GM21367 (cell line): ENCODE results near the gene PEX11G.
"Not testable (repeated sequence)": the region's sequence is repeated elsewhere in the genome, so short reads cannot be mapped to it uniquely, and the experiment has no call there.

Experiments used
- ATAC-seq: cut with Tn5 transposase; IDR thresholded peaks from one replicate; pipeline ENCODE4 v1.9.1; 2021; ENCODE audit not compliant: unreplicated experiment

The PEX11G gene

DNA sequence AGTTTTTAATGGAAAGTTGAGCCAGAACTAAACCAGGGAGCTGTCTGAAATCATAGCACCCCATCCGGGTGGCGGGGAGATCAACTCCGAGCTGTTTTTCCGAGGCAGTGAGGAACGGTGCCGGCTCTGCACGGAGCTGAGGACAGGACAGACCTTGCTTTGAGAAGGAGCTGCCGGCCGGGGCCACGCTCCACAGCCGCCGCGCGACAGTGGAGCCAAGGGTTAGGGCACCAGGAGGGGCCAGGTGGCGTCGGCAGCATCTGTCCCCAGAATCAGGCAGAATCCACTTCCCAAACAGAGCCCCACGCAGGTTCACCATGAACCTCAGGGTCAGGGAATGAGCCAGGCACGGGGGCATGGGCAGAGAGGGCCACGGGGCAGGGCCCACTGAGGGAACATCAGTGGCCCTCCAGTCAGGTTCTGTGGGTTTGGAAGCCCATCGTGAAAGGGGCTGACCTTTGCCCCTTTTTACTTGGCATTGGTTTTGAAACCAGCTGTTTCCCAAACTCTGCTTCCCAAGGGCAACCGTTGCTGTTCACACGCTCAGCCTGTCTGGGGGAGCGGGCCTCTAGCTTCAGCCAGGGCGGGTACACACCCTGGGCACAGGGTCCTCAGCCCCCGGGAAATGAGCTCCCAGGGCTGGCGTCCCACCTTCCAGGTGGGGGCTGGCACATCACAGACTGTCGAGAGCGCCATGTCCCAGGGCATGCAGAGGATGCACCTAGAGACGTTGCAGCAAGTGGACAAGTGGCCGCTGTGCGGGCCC lies 18.1 kb downstream of the PEX11G start:
- ATAC-seq, result no peak

DNA sequence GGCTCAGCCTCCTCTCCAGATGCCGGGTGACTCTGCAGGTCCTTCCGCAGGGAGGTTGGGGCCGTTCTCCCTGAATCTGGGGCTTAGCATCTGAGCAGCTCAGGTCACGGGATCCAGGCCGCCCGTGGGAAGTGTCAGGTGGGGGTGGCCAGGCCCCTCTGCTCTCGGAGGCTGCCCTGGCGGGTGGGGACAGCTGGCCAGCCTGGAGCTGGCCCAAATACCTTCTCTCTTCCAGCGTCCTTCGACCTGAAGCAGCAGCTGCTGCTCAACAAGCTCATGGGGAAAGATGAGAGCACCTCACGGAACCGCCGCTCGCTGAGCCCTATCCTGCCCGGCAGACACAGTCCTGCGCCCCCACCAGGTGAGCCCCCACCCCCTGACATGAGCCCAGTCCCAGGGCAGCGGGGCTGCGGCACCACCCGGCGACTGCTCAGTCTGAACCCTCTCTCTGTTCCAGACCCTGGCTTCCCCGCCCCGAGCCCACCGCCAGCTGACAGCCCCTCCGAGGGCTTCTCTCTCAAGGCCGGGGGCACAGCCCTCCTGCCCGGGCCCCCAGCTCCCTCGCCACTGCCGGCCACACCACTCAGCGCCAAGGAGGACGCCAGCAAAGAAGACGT lies 19.1 kb downstream of the PEX11G start:
- no peak for ATAC-seq

DNA sequence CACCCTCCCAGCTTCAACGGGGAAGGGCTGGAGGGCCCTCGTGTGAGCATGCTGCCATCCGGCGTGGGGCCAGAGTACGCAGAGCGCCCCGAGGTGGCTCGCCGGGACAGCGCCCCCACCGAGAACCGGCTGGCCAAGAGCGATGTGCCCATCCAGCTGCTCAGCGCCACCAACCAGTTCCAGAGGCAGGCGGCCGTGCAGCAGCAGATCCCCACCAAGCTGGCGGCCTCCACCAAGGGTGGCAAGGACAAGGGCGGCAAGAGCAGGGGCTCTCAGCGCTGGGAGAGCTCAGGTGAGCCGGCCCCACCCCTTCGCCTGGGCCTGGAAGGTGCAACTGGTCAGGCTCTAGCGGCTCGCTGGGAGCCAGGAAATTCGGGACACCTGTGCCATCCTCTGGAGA lies 20.0 kb downstream of the PEX11G start:
- ATAC-seq, result no peak

DNA sequence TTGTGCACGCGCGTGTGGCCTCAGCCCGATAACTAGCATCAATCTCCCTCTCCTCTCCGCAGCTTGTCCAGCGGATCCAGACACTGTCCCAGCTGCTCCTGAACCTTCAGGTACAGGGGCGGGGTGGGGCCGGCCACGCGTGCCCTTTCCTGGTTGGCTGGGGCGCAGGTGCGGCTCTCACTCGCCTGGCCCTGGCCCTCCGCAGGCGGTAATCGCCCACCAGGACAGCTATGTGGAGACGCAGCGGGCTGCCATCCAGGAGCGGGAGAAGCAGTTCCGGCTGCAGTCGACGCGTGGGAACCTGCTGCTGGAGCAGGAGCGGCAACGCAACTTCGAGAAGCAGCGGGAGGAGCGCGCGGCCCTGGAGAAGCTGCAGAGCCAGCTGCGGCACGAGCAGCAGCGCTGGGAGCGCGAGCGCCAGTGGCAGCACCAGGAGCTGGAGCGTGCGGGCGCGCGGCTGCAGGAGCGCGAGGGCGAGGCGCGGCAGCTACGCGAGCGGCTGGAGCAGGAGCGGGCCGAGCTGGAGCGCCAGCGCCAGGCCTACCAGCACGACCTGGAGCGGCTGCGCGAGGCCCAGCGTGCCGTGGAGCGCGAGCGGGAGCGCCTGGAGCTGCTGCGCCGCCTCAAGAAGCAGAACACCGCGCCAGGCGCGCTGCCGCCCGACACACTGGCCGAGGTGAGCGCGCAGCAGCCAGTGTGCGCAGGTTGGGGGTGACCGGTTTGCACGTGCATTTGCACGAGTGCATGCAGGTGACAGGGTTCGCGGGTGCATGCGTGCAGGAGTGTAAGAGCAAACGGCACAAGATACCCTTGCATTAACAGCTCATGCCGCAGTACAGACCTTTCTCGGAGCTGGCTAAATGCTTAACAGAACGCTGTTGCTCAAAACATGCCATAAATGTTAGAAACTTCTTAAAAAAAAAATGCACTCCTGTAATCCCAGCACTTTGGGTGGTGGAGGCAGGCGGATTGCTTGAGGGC lies 21.5 kb downstream of the PEX11G start:
- ATAC-seq, result no peak

DNA sequence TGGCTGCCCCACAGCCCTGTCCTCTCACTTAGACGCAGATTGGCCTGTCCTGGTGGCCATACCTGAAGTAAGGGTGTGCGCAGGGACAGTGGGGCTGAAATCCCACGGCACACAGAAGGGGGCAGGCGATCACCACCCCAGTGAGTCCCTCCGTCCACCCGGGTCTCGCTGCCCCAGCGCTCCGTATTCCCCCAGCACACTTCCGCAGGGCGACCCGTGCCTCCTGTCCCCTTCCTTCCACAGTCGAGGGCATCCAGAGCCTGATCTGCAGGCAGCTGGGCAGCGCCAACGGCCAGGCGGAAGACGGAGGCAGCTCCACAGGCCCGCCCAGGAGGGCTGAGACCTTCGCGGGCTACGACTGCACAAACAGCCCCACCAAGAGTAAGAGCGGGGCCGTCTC lies 25.3 kb downstream of the PEX11G start:
- no peak for ATAC-seq

DNA sequence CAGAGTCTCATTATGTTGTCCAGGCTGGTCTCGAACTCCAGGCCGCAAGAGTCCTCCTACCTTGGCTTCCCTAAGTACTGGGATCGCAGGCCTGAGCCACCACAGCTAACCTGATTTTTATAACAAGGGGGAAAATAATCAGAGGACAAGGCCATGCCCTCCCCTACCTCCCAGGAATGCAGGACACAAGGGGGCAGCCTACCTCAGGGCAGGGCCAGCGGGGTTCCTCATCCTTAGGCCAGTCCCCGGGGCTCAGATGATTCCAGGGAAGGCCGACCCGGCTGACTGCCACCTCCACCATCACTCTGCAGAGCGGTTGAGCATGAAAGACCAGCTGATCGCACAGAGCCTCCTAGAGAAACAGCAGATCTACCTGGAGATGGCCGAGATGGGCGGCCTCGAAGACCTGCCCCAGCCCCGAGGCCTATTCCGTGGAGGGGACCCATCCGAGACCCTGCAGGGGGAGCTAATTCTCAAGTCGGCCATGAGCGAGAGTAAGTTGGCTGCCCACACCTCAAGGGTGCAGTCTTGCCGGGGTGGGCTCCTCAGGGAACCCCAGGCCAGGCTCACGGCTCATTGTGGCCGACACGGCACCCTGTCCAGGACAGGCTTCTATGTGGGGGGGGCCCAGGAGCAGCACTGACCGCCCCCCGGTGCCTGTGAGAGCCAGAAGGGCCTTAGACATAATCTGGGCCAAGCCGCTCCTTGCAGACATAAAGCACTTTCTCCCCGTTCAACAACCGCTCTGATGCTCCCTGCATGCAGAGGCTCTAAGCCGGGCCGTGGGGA lies 26.8 kb downstream of the PEX11G start:
- no peak for ATAC-seq

DNA sequence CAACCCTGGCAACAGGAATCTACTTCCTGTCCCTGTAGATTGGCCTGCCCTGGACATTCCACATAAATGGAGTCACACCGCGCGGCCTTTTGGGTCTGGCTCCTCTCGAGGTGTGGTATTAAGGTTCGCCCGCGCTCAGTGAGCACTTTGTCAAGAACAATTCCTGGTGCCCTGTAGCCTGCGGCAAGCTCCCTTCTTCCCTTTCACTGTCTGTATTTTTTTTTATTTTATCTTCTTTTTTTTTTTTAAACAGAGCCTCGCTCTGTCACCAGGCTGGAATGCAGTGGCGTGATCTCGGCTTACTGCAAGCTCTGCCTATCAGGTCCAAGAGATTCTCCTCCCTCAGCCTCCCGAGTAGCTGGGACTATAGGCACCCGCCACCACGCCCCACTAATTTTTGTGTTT lies 28.3 kb downstream of the PEX11G start:
- ATAC-seq, result no peak

DNA sequence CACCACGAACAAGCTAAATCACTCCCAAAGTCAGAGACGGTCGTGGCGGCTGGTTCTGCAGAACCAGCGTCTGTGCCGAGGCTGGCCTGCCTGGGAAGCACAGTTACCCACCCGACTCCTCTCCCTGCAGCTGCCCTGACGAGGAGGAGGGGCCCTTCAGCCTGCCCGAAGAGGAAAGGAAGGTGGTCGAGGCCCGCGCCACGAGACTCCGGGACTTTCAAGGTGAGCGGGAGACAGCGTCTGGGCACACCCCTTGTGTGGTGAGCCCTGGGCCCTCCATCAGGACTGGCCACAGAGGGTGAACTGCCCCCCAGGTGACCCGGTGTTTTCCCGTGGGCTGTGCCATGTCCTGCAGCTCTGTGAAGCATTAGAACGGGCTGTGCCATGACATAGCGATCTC lies 29.1 kb downstream of the PEX11G start:
- ATAC-seq, result no peak

DNA sequence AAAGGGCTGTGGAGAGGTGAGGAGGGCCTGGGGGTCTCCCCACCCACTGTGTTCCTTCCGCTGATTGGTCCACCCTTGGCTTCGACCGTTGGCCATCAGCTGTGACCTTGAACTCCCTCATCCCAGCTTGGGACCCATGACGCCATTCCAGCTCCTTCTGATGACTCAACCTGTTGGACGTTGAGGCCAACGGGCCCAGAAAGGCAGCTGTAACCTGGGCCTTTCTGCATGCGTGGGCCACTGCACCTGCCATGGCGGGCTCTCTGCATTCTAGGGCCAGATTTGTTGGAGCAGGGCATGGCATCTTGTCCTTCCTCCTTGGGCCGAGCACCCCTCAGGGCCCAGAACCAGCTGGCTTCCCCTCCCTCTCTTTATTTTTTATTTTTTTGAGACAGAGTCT lies 30.2 kb downstream of the PEX11G start:
- ATAC-seq, result no peak

DNA sequence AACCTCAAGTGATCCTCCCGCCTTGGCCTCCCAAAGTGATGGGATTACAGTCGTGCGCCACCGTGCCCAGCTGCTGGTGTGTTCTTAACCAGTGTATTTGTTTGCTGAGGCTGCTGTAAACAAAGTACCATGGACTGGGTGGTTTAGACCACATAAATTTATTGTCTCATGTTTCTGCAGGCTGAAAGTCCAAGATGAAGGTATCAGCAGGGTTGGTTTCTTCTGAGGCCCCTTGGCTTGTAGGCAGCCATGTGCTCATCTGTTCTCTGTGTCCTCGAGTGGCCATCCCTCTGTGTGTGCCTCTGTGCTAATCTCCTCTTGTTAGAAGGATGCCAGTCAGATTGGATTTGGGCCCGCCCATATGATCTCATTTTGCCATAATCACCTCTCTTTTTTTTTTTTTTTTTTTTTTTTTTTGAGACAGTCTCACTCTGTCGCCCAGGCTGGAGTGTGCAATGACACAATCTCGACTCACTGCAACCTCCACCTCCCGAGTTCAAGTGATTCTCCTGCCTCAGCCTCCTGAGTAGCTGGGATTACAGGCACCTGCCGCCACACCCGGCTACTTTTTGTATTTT lies 31.8 kb downstream of the PEX11G start:
- no peak for ATAC-seq

DNA sequence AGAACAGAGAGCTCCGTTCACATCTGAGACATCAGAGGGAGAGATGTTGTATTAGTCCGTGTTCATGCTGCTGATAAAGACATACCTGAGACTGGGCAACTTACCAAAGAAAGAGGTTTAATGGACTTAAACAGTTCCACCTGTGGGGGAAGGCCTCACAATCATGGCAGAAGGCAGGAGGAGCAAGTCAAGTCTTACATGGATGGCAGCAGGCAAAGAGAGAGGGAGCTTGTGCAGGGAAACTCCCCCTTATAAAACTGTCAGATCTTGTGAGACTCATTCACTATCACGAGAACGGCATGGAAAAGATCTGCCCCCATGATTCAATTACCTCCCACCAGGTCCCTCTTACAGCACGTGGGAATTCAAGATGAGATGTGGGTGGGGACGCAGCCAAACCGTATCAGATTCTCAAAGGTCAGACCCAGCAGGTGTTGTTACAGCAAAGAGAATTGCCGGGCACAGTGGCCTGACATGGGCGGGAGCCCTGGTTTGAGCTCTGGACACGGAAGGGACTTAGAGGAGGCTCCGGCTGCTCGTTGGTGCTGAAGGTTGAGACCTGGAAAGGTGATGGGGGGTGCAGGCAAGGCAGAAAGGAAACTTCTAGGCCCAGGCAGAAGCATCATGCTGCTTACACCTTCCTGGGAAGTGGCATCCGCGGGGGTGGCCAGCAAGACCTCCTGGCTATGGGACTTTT lies 33.1 kb downstream of the PEX11G start:
- no peak for ATAC-seq

DNA sequence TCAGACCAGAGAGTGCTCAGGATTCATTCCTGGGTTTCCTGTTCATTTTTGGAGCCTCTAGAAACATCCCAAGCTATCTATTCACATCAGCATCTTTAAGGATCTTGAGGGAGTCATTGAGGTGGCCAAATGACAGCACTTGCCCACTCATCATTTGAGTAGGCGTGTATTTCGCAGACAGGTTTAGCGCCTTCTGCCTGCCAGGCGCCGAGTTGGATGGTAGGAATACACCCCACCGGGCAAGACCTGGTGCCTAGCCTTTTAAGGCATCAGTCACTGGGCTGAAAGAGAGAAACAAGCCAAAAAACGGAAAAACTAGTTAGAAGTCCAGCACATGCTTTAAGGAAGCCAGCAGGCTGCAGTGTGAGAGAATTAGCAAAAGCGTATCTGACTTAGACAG lies 33.8 kb downstream of the PEX11G start:
- no peak for ATAC-seq

DNA sequence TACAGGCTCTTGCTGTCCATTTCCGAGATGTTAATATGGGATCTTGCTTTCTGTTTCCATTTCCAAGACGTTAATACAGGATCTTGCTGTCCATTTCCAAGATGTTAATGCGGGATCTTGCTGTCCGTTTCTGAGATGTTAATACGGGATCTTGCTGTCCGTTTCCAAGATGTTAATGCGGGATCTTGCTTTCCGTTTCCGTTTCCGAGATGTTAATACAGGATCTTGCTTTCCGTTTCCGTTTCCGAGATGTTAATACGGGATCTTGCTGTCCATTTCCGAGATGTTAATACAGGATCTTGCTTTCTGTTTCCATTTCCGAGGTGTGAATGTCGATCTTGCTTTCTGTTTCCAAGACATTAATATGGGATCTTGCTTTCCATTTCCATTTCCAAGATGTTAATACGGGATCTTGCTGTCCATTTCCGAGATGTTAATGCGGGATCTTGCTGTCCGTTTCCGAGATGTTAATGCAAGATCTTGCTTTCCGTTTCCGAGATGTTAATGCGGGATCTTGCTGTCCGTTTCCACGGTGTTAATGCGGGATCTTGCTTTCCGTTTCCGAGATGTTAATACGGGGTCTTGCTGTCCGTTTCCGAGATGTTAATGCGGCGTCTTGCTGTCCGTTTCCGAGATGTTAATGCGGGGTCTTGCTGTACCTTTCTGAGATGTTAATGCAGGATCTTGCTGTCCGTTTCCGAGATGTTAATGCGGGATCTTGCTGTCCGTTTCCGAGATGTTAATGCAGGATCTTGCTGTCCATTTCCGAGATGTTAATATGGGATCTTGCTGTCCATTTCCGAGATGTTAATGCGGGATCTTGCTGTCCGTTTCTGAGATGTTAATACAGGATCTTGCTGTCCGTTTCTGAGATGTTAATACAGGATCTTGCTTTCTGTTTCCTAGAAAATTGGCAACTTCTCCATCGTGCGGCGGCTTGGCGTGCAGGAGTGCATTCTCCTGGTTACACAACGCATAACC lies 38.3 kb downstream of the PEX11G start:
- ATAC-seq, result no peak

DNA sequence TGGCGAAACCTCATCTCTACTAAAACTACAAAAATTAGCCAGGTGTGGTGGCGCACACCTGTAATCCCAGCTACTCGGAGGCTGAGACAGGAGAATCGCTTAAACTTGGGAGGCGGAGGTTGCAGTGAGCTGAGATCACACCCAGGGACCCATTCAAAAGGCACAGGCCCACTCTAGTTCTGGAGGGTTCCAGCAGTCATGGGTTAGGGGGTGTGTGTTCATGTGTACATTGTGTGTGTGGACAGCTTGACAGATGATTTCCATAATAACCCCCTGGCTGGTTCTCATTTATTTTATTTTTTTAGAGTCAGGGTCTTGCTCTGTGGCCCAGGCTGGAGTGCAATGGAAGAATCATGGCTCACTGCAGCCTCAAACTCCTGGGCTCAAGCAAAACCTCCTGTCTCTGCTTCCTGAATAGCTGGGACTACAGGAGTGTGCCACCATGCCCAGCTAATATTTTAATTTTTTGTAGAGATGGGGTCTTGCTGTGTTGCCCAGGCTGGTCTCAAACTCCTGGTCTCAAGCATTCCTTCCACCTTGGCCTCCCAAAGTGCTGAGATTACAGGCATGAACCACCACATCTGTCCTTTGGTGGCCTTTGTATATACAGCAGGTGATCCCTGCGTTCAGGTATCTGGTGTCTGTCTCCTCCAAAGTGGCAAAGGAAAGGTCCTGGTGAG lies 39.3 kb downstream of the PEX11G start:
- not testable (repeated sequence) for ATAC-seq

DNA sequence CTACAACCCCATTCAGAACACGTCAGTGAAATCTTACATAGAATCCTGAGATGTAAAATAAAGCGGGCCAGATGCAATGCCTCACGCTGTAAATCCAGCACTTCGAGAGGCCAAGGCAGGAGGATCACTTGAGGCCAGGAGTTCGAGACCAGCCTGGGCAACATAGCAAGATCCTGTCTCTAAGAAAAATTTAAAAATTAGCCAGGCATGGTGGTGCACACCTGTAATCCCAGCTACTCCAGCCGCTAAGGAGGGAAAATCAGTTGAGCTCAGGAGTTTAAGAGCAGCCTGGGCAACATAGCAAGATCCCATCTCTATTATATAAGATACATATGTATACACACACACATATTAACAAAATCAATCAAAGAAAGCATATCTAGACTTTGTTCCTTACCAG lies 41.2 kb downstream of the PEX11G start:
- no peak for ATAC-seq

DNA sequence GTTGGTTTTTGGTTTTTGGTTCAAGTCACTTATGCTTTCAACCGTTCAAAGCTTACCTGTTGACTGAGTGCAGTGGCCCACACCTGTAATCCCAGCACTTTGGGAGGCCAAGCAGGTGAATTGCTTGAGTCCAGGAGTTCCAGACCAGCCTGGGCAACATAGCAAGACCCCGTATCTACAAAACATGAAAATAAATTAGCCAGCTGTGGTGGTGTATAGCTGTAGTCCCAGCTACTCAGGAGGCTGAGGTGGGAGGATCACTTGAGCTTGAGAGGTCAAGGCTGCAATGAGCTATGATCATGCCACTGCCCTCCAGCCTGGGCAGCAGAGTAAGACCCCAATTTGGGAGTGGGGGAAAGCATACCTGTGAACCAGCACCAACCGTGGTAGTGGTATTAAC lies 43.7 kb downstream of the PEX11G start:
- no peak for ATAC-seq

DNA sequence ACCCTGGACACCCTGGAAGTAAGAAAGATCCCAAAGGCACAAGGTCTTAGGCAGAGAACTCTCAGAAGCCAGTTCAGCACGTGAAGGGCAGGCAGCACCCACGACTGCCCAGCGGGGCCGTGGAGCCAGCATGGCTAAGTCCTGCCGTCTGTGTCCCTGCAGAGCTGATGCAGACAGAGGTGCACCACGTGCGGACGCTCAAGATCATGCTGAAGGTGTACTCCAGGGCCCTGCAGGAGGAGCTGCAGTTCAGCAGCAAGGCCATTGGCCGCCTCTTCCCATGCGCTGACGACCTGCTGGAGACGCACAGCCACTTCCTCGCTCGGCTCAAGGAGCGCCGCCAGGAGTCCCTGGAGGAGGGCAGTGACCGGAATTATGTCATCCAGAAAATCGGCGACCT lies 44.8 kb downstream of the PEX11G start:
- ATAC-seq, result no peak

DNA sequence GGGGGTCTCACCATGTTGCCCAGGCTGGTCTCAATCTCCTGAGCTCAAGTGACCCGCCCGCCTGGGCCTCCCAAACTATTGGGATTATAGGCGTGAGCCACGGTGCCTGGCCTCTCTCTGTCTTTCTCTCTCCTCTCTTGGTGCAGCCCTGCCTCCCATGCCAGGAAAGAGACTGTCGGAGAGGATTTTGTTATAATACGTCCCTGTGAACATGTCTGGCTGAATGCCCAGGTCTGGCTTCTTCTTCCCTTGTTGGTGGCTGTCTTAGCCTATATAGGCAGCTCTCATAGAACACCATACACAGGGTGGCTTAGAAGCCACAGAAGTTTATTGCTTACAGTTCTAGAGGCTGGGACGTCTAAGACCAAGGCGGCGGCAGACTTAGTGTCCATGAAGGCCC lies 46.4 kb downstream of the PEX11G start:
- ATAC-seq, result no peak
